PFSK-1 (cell line): ENCODE results near the gene PRRC2B.

Experiments used
- POLR2AphosphoS5 ChIP-seq: IDR thresholded peaks from 2 replicates; pipeline ENCODE4 v1.6.1; 2012; ENCODE audit warnings: low read depth, mild to moderate bottlenecking, control low read depth, low read length, moderate library complexity
- SIN3A ChIP-seq: IDR thresholded peaks from 2 replicates; pipeline ENCODE4 v1.6.1; 2012; ENCODE audit warnings: mild to moderate bottlenecking, low read length, moderate library complexity, borderline replicate concordance; ENCODE audit not compliant: insufficient read depth
- TF ChIP-seq, protein P1 (sequence below), 2 experiments: IDR thresholded peaks; 2 replicates each; pipeline versions ENCODE4 v1.6.1 to v1.8.0; 2011 to 2012; ENCODE audit warnings: low read depth in 2 of 2, low read length in 2 of 2, control low read depth in 1 of 2, inconsistent platforms in 1 of 2, mild to moderate bottlenecking in 1 of 2, moderate library complexity in 1 of 2; ENCODE audit not compliant: insufficient read depth in 1 of 2

GRCh38 chr9:131387394-131387793, 6.5 kb upstream of the PRRC2B start:
- TF ChIP-seq POLR2AphosphoS5 = no peak
- TF ChIP-seq, protein P1, sequence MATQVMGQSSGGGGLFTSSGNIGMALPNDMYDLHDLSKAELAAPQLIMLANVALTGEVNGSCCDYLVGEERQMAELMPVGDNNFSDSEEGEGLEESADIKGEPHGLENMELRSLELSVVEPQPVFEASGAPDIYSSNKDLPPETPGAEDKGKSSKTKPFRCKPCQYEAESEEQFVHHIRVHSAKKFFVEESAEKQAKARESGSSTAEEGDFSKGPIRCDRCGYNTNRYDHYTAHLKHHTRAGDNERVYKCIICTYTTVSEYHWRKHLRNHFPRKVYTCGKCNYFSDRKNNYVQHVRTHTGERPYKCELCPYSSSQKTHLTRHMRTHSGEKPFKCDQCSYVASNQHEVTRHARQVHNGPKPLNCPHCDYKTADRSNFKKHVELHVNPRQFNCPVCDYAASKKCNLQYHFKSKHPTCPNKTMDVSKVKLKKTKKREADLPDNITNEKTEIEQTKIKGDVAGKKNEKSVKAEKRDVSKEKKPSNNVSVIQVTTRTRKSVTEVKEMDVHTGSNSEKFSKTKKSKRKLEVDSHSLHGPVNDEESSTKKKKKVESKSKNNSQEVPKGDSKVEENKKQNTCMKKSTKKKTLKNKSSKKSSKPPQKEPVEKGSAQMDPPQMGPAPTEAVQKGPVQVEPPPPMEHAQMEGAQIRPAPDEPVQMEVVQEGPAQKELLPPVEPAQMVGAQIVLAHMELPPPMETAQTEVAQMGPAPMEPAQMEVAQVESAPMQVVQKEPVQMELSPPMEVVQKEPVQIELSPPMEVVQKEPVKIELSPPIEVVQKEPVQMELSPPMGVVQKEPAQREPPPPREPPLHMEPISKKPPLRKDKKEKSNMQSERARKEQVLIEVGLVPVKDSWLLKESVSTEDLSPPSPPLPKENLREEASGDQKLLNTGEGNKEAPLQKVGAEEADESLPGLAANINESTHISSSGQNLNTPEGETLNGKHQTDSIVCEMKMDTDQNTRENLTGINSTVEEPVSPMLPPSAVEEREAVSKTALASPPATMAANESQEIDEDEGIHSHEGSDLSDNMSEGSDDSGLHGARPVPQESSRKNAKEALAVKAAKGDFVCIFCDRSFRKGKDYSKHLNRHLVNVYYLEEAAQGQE (IDR thresholded peaks at IDR 0.05; ENCODE audit: insufficient read depth in 1 of 2, low read depth in 2 of 2, low read length in 2 of 2) = no peak
- no peak for TF ChIP-seq SIN3A
